ENCODE data around the gene SCAMP5. TPM values are rescaled to one million over a fixed set of nuclear protein-coding genes. Genes with fewer than 3 reads are reported as not detected.

Gene SCAMP5
- total RNA-seq, 2 donors from 2014 or later = 21.1 to 30.4 TPM

DNA sequence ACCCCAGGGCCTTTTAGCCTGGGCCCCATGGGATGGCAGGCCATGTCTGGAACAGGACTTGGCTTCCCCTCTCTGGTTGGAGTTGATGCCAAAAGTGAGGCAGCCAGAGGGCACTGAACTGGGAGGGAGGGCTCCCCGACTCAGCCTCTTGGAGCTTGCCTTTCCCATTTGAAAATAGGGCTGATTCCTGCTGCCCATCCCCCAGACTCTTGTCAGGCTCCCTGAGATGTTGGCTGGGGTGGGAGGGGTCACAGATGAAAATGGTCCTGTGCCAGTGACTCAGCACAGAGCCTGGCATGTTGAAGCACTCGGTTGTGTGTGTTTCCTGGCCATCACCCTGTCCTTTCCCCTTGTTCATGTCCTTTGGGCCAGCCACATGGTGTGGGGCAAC is 34.7 kb downstream of the SCAMP5 start:
- ATAC-seq (no peak), DNase-seq (peak in 1 of 4 donors; percentile 32)
- H3K36me3 ChIP-seq (replicated peaks in 1 of 2; ENCODE audit: insufficient read depth in 1 of 2, low read depth in 2 of 2) = no peaks in the 10 kb centered on the region
- peaks cover 11% of the 10 kb centered on the region for H3K4me1 ChIP-seq
- H3K27me3 ChIP-seq = no peaks in the 10 kb centered on the region
- H3K4me3 ChIP-seq = no peak overlapping the region
- intact Hi-C loops (cut with DNase I) = loop anchor here (5.0 to 10.0 kb wide), 2 partner anchors 177 to 275 kb away; no protein-coding TSS in a partner anchor
- H3K9me3 ChIP-seq = no peaks in the 10 kb centered on the region
- H3K27ac ChIP-seq = peak overlapping the region in 1 of 4 donors; percentile 23
- no peak for TF ChIP-seq POLR2A (IDR thresholded peaks at IDR 0.05)
- TF ChIP-seq, protein P1, sequence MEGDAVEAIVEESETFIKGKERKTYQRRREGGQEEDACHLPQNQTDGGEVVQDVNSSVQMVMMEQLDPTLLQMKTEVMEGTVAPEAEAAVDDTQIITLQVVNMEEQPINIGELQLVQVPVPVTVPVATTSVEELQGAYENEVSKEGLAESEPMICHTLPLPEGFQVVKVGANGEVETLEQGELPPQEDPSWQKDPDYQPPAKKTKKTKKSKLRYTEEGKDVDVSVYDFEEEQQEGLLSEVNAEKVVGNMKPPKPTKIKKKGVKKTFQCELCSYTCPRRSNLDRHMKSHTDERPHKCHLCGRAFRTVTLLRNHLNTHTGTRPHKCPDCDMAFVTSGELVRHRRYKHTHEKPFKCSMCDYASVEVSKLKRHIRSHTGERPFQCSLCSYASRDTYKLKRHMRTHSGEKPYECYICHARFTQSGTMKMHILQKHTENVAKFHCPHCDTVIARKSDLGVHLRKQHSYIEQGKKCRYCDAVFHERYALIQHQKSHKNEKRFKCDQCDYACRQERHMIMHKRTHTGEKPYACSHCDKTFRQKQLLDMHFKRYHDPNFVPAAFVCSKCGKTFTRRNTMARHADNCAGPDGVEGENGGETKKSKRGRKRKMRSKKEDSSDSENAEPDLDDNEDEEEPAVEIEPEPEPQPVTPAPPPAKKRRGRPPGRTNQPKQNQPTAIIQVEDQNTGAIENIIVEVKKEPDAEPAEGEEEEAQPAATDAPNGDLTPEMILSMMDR (IDR thresholded peaks at IDR 0.05) = no peak
- WGBS, 2 donors = 58 to 60% methylated on average over 1 to 2 of the region's 2 CpGs

DNA sequence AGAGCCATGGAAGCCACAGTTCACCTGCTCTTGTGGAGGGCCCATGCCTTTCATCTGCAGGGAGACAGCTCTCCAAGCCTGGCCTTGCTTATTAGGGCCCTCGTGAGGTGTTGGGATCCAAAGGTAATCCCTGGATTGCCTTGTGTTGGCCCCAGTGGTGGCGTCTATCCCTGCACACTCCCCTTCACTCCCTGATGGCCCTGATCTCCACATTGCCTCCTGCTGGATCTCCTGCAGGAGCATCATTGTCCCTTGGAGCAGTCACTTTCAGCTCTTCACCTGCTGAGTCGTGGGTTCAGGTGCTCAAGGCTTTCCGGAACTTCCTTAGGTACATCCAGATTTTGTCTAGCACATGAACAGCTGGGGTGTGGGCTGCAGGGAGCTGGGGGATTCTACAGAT is 35.1 kb downstream of the SCAMP5 start:
- Histone ChIP-seq H3K27ac (no peak overlapping the region), H3K4me3 (no peak overlapping the region), H3K9me3 (no peaks in the 10 kb centered on the region), H3K4me1 (peaks cover 11% of the 10 kb centered on the region), H3K36me3 (replicated peaks in 1 of 2; ENCODE audit: insufficient read depth in 1 of 2, low read depth in 2 of 2) (no peaks in the 10 kb centered on the region), H3K27me3 (no peaks in the 10 kb centered on the region)
- 75 to 91% methylated on average over 4 of the region's 4 CpGs for WGBS, 2 donors
- DNase-seq (no peak), ATAC-seq (no peak)
- TF ChIP-seq POLR2A (IDR thresholded peaks at IDR 0.05) = no peak
- TF ChIP-seq, protein P1 (IDR thresholded peaks at IDR 0.05) = no peak
- intact Hi-C loops (cut with DNase I) = loop anchor here (5.0 to 10.0 kb wide), 2 partner anchors 177 to 274 kb away; no protein-coding TSS in a partner anchor

DNA sequence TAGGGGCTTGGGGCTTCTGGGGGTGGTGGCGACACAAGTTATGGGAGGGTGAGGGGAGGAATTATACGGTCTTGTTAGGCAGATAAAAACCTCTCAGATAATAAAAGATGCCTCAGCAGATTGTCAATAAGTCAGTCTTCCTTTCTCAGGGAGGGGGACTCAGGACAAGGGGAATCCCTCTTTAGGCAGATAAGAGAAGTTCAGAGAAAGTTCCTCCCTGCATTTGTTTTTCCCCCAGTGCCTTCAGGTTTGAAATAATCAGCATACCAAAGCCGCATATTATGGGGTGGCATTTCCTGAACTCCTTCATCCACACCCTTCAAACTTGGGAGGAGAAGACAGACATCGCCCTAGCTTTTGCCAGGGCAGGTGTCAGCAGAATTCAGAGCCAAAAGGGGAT is 36.5 kb downstream of the SCAMP5 start:
- no peak for ATAC-seq
- Histone ChIP-seq H3K36me3 (replicated peaks in 1 of 2; ENCODE audit: insufficient read depth in 1 of 2, low read depth in 2 of 2) (no peaks in the 10 kb centered on the region), H3K4me1 (peaks cover 21% of the 10 kb centered on the region), H3K27ac (no peak overlapping the region), H3K9me3 (no peaks in the 10 kb centered on the region), H3K27me3 (no peaks in the 10 kb centered on the region), H3K4me3 (no peak overlapping the region)
- 41 to 65% methylated on average over 4 of the region's 4 CpGs for WGBS, 2 donors
- intact Hi-C loops (cut with DNase I) = loop anchor here (5.0 to 10.0 kb wide), 2 partner anchors 175 to 273 kb away; no protein-coding TSS in a partner anchor
- DNase-seq = no peak
- TF ChIP-seq, protein P1 (IDR thresholded peaks at IDR 0.05) = no peak
- TF ChIP-seq POLR2A (IDR thresholded peaks at IDR 0.05) = no peak

DNA sequence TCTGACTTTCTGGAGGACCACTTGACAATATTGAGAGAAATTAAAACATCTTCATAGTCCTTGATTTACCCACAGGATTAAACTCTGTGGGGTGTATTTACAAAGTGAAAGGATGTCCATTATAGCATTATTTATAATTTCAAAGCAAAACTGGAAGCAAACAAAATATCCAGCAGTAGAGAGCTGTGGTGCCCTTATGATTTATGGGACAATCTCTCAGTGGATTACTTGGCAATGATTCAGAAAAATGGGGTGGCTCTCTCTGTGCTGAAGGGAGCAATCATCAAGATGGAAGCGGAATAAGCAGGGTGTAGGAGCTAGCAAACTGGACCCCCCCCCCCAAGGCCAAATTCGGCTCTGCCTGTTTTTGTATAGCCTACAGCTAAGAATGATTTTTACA is 37.0 kb downstream of the SCAMP5 start:
- Histone ChIP-seq H3K27me3 (no peaks in the 10 kb centered on the region), H3K36me3 (replicated peaks in 1 of 2; ENCODE audit: insufficient read depth in 1 of 2, low read depth in 2 of 2) (no peaks in the 10 kb centered on the region), H3K4me1 (peaks cover 21% of the 10 kb centered on the region), H3K4me3 (no peak overlapping the region), H3K9me3 (no peaks in the 10 kb centered on the region), H3K27ac (no peak overlapping the region)
- TF ChIP-seq POLR2A (IDR thresholded peaks at IDR 0.05) = no peak
- intact Hi-C loops (cut with DNase I) = loop anchor here (5.0 to 10.0 kb wide), 2 partner anchors 175 to 272 kb away; no protein-coding TSS in a partner anchor
- ATAC-seq = no peak
- 89 to 95% methylated on average over 2 of the region's 2 CpGs for WGBS, 2 donors
- DNase-seq = no peak

DNA sequence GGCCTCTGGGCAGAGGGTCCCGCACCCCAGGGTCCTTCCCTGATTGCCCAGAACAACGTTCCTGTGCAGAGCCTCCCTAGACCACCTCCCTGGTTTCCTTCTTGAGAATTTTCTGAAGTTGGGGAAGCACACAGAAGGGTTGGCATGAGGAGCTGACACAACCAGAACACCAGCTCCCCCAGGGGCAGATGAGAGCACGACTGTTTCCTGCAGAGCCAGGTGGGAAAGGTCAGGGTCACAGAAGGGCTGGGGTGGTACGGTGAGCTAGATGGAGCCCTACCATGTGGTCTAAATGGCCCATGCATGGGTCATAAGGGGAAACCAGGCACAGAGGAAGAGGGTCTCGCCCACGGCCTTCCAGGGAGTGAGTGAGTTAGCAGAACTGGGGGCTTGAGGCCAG is 38.4 kb downstream of the SCAMP5 start:
- Histone ChIP-seq H3K4me1 (peaks cover 21% of the 10 kb centered on the region), H3K36me3 (replicated peaks in 1 of 2; ENCODE audit: insufficient read depth in 1 of 2, low read depth in 2 of 2) (no peaks in the 10 kb centered on the region), H3K27me3 (no peaks in the 10 kb centered on the region), H3K27ac (no peak overlapping the region), H3K9me3 (no peaks in the 10 kb centered on the region), H3K4me3 (no peak overlapping the region)
- DNase-seq (no peak), ATAC-seq (no peak)
- TF ChIP-seq, protein P1 (IDR thresholded peaks at IDR 0.05) = no peak
- TF ChIP-seq POLR2A (IDR thresholded peaks at IDR 0.05) = no peak
- intact Hi-C loops (cut with DNase I) = loop anchor here (5.0 to 10.0 kb wide), 2 partner anchors 173 to 271 kb away; no protein-coding TSS in a partner anchor
- 69% methylated on average over 6 of the region's 6 CpGs; no CpG with 5 or more reads in 1 of the 2 donors for WGBS, 2 donors

Data from body of pancreas (tissue), 4 donors.